Measurements from ENCODE around the gene TRAPPC3. TPM values are rescaled to one million over a fixed set of nuclear protein-coding genes. Genes with fewer than 3 reads are reported as not detected.
"Not testable (repeated sequence)": the region's sequence is repeated elsewhere in the genome, so short reads cannot be mapped to it uniquely, and the experiment has no call there.

The TRAPPC3 gene
- 83.0 and 86.0 TPM in 2 replicates for polyA plus RNA-seq (2014; cell fraction: cytosol; rRNA removed)
- polyA plus RNA-seq (2014; cell fraction: nucleus; rRNA removed): 36.5 and 37.1 TPM in 2 replicates

- peak; percentile 99 for DNase-seq (ENCODE audit: low spot score)
Observed at GRCh38 chr1:36149237-36149972, at the start of gene TRAPPC3. Gene TRAPPC3, minus strand, starts transcription at chr1:36149486. Its CDS starts 108 bp downstream, at chr1:36149378.

DNA sequence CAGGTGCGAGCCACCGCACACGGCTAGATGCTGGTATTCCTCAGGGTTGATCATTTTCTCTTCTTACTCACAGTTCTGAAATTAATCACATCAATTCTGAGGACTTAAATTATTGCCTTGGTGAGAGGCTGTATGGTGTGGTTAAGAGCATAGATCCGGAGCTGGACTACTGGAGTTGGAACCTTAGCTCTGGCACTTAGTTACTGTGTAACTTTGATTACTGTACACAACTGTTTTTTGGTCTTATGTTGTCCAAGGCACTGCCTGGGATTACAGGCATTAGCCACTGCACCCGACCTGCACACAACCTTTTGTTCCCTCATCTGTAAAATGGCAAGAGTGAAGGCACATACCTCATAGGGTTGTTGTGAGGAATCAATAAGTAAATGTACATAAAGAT is 49.4 kb upstream of the TRAPPC3 start:
- no peak for DNase-seq (ENCODE audit: low spot score)

GRCh38 chr1:36196805-36197204 is 47.5 kb upstream of the TRAPPC3 start:
- DNase-seq (ENCODE audit: low spot score): not testable (repeated sequence)

- peak; percentile 82 for DNase-seq (ENCODE audit: low spot score)
Observed at GRCh38 chr1:36187800-36188593, 38.7 kb upstream of the TRAPPC3 start.

DNA sequence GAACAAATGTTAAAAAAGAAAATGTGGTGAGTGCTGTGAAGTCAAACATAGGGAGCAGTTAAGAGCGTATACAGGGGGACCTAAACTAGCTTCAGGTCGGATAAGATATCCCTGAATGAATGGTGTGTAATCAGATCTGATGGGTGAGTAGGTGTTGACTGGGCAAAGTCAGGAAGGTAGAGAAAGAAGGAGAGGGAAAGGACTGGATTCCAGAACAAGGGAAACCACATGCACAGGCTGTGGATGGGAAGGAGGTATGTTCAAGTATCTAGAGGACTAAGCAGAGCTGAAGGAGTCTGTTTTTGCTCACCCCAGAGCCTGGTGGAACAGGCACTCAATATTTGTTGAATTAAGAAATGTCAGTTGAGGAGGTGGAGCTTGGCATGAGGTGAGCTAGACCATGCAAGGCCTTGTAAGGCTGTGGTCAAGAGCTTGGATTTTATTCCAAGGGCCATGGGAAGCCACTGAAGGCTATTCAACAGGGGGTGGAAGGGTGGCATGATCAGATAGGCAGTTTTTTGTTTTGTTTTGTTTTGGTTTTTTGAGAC is 34.1 kb upstream of the TRAPPC3 start:
- DNase-seq (ENCODE audit: low spot score): peak; percentile 14

GRCh38 chr1:36182734-36183133 is 33.4 kb upstream of the TRAPPC3 start:
- DNase-seq (ENCODE audit: low spot score): no peak

GRCh38 chr1:36179220-36179600 is 29.9 kb upstream of the TRAPPC3 start:
- no peak for DNase-seq (ENCODE audit: low spot score)

- no peak for DNase-seq (ENCODE audit: low spot score)
Observed at GRCh38 chr1:36178471-36179219, 29.4 kb upstream of the TRAPPC3 start.

- no peak for DNase-seq (ENCODE audit: low spot score)
Observed at GRCh38 chr1:36177589-36178431, 28.5 kb upstream of the TRAPPC3 start.

DNA sequence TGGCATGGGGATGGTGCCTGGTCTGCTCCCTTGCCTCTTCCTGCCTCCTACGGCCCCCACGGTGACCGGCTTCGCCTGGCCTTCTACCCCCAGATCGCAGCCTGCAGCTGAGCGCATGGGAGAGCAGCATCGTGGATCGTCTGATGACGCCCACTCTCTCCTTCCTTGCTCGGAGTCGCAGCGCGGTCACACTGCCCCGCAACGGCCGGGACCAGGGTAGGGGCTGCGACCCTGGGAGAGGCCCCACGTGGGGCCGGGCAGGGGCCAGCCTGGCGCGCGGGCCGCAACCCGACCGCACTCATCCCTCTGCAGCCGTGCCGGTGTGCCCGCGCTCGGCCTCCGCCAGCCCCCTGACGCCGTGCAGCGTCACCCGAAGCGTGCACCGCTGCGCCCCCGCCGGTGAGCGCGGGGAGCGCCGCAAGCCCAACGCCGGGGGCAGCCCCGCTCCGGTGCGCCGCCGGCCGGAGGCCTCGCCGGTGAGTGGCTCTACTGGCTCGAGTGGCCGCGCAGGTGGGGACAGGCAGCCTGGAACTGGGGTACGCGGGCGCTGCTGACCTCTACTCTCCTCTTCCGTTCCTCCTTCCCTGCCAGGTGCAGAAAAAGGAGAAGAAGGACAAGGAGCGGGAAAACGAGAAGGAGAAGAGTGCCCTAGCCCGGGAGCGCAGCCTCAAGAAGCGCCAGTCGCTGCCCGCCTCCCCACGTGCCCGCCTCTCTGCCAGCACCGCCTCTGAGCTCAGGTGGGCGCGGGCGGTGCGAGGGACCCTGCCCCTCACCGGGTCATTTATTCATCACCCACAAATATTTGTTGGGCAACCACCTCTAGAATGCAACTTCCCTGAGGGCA is 27.0 kb upstream of the TRAPPC3 start:
- no peak for DNase-seq (ENCODE audit: low spot score)

GRCh38 chr1:36175137-36176095 is 26.1 kb upstream of the TRAPPC3 start:
- DNase-seq (ENCODE audit: low spot score): no peak

DNA sequence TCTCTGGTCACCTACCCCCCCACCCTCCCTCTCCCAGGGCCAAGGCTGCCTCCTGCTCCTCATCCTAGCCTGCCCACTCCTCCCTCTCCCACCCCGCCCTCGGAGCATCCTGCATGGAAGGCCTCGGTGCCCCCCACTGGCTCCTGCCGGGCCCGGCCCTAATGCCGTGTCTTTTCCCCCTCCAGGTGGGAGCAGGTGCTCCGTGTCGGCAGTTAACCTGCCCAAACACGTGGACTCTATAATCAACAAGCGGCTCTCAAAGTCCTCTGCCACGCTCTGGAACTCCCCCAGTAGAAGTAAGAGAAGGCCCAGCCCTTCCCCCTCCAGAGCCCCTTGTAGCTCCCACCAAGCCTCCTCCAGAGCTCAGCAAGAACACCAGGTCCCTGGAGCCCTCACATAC is 25.4 kb upstream of the TRAPPC3 start:
- no peak for DNase-seq (ENCODE audit: low spot score)

- DNase-seq (ENCODE audit: low spot score): no peak
Observed at GRCh38 chr1:36172983-36173382, 23.7 kb upstream of the TRAPPC3 start.

DNA sequence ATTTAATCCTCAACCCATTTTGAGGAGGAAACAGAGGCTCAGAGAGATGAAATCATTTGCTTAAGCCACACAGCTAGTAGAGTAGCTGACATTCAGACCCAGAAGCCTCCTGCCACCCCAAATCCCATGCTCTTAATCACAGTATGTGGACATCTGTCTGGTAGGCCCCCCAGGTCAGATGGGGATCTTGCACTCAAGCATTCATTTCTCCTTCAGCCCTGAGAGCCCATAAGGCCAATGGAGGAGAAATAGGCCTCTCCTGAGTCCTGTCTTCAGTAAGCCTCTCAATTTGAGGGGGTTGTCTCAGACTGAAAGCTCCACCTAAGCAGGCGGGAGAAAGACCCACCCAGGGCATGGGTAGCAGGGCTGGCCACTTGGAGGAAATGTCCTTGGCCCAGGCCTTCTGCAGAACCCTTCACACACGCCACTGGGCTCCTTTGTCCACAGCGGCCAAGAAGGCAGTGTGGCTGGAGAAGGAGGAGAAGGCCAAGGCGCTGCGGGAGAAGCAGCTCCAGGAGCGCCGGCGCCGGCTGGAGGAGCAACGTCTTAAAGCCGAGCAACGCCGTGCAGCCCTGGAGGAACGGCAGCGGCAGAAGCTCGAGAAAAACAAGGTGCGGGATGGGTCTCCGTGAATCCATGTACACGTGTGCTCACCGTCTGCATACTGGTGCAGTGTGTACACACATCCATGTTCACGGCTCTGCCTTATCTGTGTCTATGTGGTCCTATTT is 22.9 kb upstream of the TRAPPC3 start:
- DNase-seq (ENCODE audit: low spot score): no peak

DNA sequence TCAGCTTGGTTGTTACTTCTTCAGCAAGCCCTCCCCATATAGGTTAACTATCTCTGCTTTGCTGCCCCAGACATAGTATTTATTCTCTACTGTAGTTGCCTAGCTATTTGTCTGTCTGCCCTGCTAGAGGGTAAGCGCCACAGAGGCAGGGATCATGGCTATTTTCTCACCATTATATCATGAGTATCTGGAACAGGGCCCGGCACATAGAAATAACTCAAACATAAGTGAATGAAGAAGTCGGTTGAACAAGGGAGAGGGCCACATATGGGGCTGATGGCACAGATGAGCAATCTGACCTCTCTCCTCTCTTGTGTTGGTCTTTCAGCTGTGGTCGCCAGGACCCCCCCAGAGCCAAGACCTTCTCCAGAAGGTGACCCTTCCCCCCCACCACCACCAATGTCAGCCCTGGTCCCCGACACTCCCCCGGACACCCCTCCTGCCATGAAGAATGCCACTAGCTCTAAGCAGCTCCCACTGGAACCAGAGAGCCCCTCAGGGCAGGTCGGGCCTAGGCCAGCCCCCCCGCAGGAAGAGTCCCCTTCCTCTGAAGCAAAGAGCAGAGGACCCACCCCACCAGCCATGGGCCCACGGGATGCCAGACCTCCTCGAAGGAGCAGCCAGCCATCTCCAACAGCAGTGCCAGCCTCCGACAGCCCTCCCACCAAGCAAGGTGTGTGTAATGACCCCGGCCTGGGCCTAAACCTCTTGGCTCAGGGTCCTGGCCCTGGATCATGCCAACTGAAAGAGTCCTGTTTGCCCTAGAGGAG is 21.5 kb upstream of the TRAPPC3 start:
- no peak for DNase-seq (ENCODE audit: low spot score)

GRCh38 chr1:36168514-36168913 is 19.2 kb upstream of the TRAPPC3 start:
- no peak for DNase-seq (ENCODE audit: low spot score)
